ENCODE data around the gene MYO1C.
A peak's percentile ranks its signal among the peaks of the same experiment; 100 is the strongest.

The MYO1C gene

GRCh38 chr17:1484060-1484535 lies 8.4 kb downstream of the MYO1C start:
- no peak for DNase-seq

- DNase-seq, result no peak
Observed at GRCh38 chr17:1482680-1483079, 9.8 kb downstream of the MYO1C start.

GRCh38 chr17:1481736-1482135 lies 10.8 kb downstream of the MYO1C start:
- no peak for DNase-seq

DNA sequence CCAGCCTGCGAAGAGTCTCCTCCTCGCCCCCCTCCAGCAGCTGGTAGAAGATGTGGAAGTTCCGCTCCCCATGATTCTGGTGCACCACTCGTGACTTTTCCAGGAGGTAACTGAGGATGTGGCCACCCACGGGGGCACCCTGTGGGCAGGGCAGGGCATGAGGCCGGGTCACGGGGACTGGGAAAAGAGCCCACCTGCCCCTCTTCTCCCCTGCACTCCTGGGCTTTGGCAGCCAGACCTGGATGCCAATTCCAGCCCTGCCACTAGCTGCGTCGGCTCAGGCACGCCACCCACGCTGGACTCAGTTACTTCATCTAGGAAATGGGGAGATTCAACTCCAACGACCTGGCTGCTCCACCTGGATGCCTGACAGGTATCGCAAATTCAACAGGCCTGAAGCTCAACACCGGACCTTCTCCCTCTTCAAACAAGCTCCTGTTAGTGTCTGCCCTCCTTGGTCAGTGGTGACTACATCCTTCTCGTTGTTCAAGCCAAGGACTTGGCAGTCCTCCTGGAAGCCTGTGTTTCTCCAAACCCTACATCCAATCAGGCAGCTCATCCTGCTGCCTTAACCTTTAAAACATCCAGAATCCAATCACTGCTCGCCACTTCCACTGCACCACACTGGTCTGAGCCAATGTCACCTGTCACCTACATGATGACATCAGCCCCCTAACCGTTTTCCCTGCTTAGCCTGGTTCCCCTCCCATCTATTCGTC lies 11.6 kb downstream of the MYO1C start:
- no peak for DNase-seq

GRCh38 chr17:1478418-1478817 lies 14.1 kb downstream of the MYO1C start:
- DNase-seq, result no peak

DNA sequence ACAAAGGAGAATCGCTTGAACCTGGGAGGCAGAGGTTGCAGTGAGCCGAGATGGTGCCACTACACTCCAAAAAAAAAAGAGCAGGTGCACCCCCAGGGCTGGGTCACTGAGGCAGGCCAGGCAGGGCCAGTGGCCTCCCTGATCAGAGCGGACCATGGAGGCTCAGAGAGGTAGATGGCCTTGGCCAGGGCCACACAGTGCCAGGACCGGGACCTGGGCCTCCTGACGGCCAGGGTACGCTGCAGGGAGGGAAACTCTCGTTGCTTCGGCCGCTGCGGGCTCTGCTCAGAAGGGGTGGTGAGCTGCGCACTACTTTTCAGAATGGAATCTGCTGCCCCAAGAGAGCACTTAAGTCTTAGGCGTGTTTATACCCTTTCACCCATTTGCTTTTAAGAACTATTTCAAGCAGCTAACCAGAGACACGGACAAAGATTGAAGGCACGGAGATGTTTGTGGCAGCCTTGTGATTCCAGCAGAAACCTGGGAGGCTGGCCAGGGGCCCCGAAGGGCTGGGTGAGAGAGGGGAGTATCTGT lies 17.1 kb downstream of the MYO1C start:
- no peak for DNase-seq

GRCh38 chr17:1474402-1475189 lies 17.9 kb downstream of the MYO1C start:
- no peak for DNase-seq

- DNase-seq, result no peak
Observed at GRCh38 chr17:1473841-1474240, 18.6 kb downstream of the MYO1C start.

GRCh38 chr17:1473170-1473569 lies 19.3 kb downstream of the MYO1C start:
- no peak for DNase-seq

GRCh38 chr17:1471911-1472821 lies 20.3 kb downstream of the MYO1C start:
- no peak for DNase-seq

GRCh38 chr17:1471490-1471889 lies 21.0 kb downstream of the MYO1C start:
- no peak for DNase-seq

- no peak for DNase-seq
Observed at GRCh38 chr17:1470755-1471462, 21.6 kb downstream of the MYO1C start.

GRCh38 chr17:1470071-1470754 lies 22.3 kb downstream of the MYO1C start:
- no peak for DNase-seq

- peak; percentile 40 to 93 for DNase-seq
Observed at GRCh38 chr17:1469231-1469852, 23.1 kb downstream of the MYO1C start.

- DNase-seq, result no peak
Observed at GRCh38 chr17:1467898-1468492, 24.5 kb downstream of the MYO1C start.

DNA sequence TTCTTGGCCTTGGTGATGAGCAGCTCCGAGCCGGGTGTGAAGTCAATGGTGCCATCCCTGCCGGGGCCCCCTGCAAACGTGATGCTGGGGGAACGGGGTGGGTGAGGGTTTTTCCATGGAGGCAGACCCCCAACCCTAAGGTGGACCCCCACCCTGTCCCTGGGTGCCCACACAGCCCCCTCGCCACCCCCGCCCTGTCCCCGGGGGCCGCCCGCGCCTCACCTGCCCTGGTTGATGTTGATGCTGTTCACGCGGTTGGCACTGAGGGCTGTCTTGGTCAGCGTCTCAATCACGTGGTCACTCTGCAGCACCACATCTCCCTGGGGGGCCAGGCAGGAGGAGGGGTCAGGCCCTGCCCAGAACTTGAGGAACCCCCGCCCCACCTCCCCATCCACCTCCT lies 25.2 kb downstream of the MYO1C start:
- DNase-seq, result no peak

- DNase-seq, result no peak
Observed at GRCh38 chr17:1464186-1464585, 28.3 kb downstream of the MYO1C start.

- DNase-seq, result peak in 1 of 2 experiments; percentile 37
Observed at GRCh38 chr17:1462164-1463112, 30.0 kb downstream of the MYO1C start.

DNA sequence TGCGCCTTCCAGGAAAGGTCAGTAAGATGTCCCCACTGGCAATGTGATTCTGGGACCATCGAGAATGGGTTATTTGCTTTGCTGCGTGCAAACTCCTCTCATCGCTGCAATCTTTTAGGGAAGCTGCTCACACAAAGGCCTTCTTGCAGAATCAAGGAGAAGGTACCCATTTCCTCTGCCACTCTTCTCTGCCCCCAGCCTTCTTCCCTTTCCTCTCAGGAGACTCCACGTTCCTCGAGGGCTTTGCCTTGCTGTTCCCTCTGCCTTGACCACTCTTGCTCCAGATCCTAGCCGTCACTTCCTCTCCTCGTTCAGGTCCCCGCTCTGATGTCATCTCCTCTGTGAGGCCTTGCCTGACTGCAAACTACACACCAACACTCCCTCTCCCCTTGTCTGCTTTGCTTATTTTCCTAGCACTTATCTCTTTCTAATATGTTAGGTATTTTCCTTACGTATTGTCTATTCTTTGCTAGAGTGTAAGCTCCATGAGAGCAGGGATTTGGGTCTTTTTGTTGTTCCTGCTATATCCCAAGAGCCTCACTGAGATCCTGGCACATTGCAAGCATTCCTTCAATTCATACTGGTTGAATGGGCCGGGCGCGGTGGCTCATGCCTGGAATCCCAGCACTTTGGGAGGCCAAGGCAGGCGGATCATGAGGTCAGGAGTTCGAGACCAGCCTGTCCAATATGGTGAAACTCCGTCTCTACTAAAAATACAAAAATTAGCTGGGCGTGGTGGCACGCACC lies 31.1 kb downstream of the MYO1C start:
- no peak for DNase-seq
